HG02981 (cell line): Measurements from ENCODE around the gene CHTF8.

Experiments used
- ATAC-seq: cut with Tn5 transposase; IDR thresholded peaks from one replicate; pipeline ENCODE4 v1.9.1; 2021; ENCODE audit warnings: mild to moderate bottlenecking, moderate library complexity; ENCODE audit not compliant: unreplicated experiment

CHTF8 gene

GRCh38 chr16:69088684-69089083, 43.7 kb downstream of the CHTF8 start:
- no peak for ATAC-seq

- no peak for ATAC-seq
These were observed 45.2 kb downstream of the CHTF8 start for GRCh38 chr16:69087161-69087581.

GRCh38 chr16:69085032-69085695, 47.2 kb downstream of the CHTF8 start:
- ATAC-seq, result no peak

GRCh38 chr16:69084289-69084688, 48.1 kb downstream of the CHTF8 start:
- no peak for ATAC-seq

- no peak for ATAC-seq
These were observed 49.0 kb downstream of the CHTF8 start for GRCh38 chr16:69083306-69083941.

- ATAC-seq, result no peak
These were observed 52.7 kb downstream of the CHTF8 start for GRCh38 chr16:69079697-69080096.

GRCh38 chr16:69078073-69078472, 54.3 kb downstream of the CHTF8 start:
- ATAC-seq, result no peak

- no peak for ATAC-seq
These were observed 55.1 kb downstream of the CHTF8 start for GRCh38 chr16:69077251-69077650.

- ATAC-seq, result no peak
These were observed 59.1 kb downstream of the CHTF8 start for GRCh38 chr16:69073181-69073702.

GRCh38 chr16:69072640-69072974, 59.8 kb downstream of the CHTF8 start:
- ATAC-seq, result no peak

- no peak for ATAC-seq
These were observed 61.4 kb downstream of the CHTF8 start for GRCh38 chr16:69071036-69071435.

GRCh38 chr16:69069504-69069903, 62.9 kb downstream of the CHTF8 start:
- ATAC-seq, result no peak
